Hematopoietic multipotent progenitor cell treated with erythropoietin and hydrocortisone succinate and interleukin-3 and kit ligand, for 8 days (in vitro differentiated cells): Measurements from ENCODE around the gene ZCCHC24.

ENCODE experiments used
- DNase-seq: peaks from one replicate; pipeline ENCODE4 v3.0.0-alpha.2; 2015

The ZCCHC24 gene

GRCh38 chr10:79394664-79395063, 50.8 kb downstream of the ZCCHC24 start:
- no peak for DNase-seq

GRCh38 chr10:79393924-79394610, 51.4 kb downstream of the ZCCHC24 start:
- no peak for DNase-seq

- DNase-seq: no peak
Observed at GRCh38 chr10:79393221-79393923, 52.1 kb downstream of the ZCCHC24 start.

GRCh38 chr10:79392506-79393176, 52.8 kb downstream of the ZCCHC24 start:
- no peak for DNase-seq

- DNase-seq: no peak
Observed at GRCh38 chr10:79392020-79392398, 53.4 kb downstream of the ZCCHC24 start.

- DNase-seq: peak; percentile 18
Observed at GRCh38 chr10:79391231-79392019, 54.0 kb downstream of the ZCCHC24 start.

- DNase-seq: peak; percentile 6
Observed at GRCh38 chr10:79390551-79391229, 54.7 kb downstream of the ZCCHC24 start.

- no peak for DNase-seq
Observed at GRCh38 chr10:79390057-79390456, 55.4 kb downstream of the ZCCHC24 start.

- no peak for DNase-seq
Observed at GRCh38 chr10:79387974-79388850, 57.2 kb downstream of the ZCCHC24 start.

GRCh38 chr10:79387466-79387973, 57.9 kb downstream of the ZCCHC24 start:
- DNase-seq: no peak

- no peak for DNase-seq
Observed at GRCh38 chr10:79386637-79387465, 58.6 kb downstream of the ZCCHC24 start.

GRCh38 chr10:79385804-79386531, 59.5 kb downstream of the ZCCHC24 start:
- no peak for DNase-seq

GRCh38 chr10:79385392-79385795, 60.0 kb downstream of the ZCCHC24 start:
- DNase-seq: no peak

- DNase-seq: no peak
Observed at GRCh38 chr10:79384773-79385391, 60.5 kb downstream of the ZCCHC24 start.

- DNase-seq: no peak
Observed at GRCh38 chr10:79383974-79384606, 61.3 kb downstream of the ZCCHC24 start.

- DNase-seq: no peak
Observed at GRCh38 chr10:79382491-79382941, 62.9 kb downstream of the ZCCHC24 start.

- DNase-seq: no peak
Observed at GRCh38 chr10:79381804-79382221, 63.6 kb downstream of the ZCCHC24 start.

GRCh38 chr10:79380946-79381721, 64.3 kb downstream of the ZCCHC24 start:
- DNase-seq: no peak
